Stomach (tissue), 9 donors: ENCODE measurements around the gene HSD17B11. TPM values are rescaled to one million over a fixed set of nuclear protein-coding genes. Genes with fewer than 3 reads are reported as not detected.
"Not testable (repeated sequence)": the region's sequence is repeated elsewhere in the genome, so short reads cannot be mapped to it uniquely, and the experiment has no call there.

ENCODE experiments used
- DNase-seq, 2 donors: peaks; one replicate each; pipeline versions ENCODE4 v3.0.0 to v3.0.0-alpha.2; 2013 to 2019
- H3K27ac ChIP-seq, 5 donors: fragments of 200-600 bp in 4 of 5; sonication (generic) in 4 of 5; one replicate each; pipeline ENCODE4 v1.5.1; 2013 to 2019; ENCODE audit warnings: mild to moderate bottlenecking in 1 of 5, moderate library complexity in 1 of 5
- H3K27me3 ChIP-seq, 3 donors: fragments of 200-600 bp; sonication (generic); one replicate each; pipeline ENCODE4 v1.5.1; 2017 to 2019; ENCODE audit warnings: mixed run types in 1 of 3
- H3K36me3 ChIP-seq, 4 donors: fragments of 200-600 bp; sonication (generic); 1 replicate in 3 of 4; 2 replicates in 1 of 4; pipeline ENCODE4 v1.5.1; 2016 to 2019
- H3K4me1 ChIP-seq, 4 donors: fragments of 200-600 bp; sonication (generic); one replicate each; pipeline ENCODE4 v1.5.1; 2016 to 2019
- H3K4me3 ChIP-seq, 4 donors: fragments of 200-600 bp; sonication (generic) in 3 of 4; one replicate each; pipeline ENCODE4 v1.5.1; 2016 to 2019; ENCODE audit warnings: mild to moderate bottlenecking in 1 of 4
- H3K9me3 ChIP-seq, 4 donors: fragments of 200-600 bp; sonication (generic); one replicate each; pipeline ENCODE4 v1.5.1; 2016 to 2019
- CTCF ChIP-seq, 7 experiments: fragments of 450-650 bp in 4 of 7; fragments of 200-600 bp in 3 of 7; sonication (generic) in 3 of 7; IDR thresholded peaks; one replicate each; pipeline ENCODE4 v1.5.1; 2016 to 2019; ENCODE audit warnings: antibody characterized with exemption in 7 of 7, control low read depth in 2 of 7, mild to moderate bottlenecking in 1 of 7
- EP300 ChIP-seq: sonication (generic); formaldehyde crosslinking; IDR thresholded peaks from one replicate; pipeline ENCODE4 v1.6.1; 2017; ENCODE audit warnings: antibody characterized with exemption
- POLR2A ChIP-seq, 4 donors: fragments of 450-650 bp; IDR thresholded peaks; one replicate each; pipeline ENCODE4 v1.6.1; 2016; ENCODE audit warnings: antibody characterized with exemption in 4 of 4, control low read depth in 2 of 4, mild to moderate bottlenecking in 1 of 4, moderate library complexity in 1 of 4
- POLR2AphosphoS5 ChIP-seq, 3 donors: sonication (generic); formaldehyde crosslinking; IDR thresholded peaks; one replicate each; pipeline ENCODE4 v1.6.1; 2016; ENCODE audit warnings: antibody characterized with exemption in 3 of 3
- whole genome bisulfite sequencing, 5 donors: extraction: QIAGEN DNeasy Blood & Tissue Kit in 3 of 5; methylation state at CpG; one replicate each; pipeline versions ENCODE4 v1.1.5 to v1.1.7; 2013 to 2018; 5-methylcytosine and 5-hydroxymethylcytosine counted together
- intact Hi-C: fragments of 100-400 bp; cut with DNase I; formaldehyde crosslinking; loops from one replicate; pipeline ENCODE4 v1.15.1; 2023; ENCODE audit warnings: low total_unique reads
- polyA plus RNA-seq, 3 donors: library from polyadenylated mRNA; stranded (reverse); fragments of 200-250 nt; gene quantifications; one replicate each; pipeline ENCODE4 v1.2.3, GENCODE V29; 2013
- total RNA-seq, 5 donors: library from RNA; depleted of rRNA; stranded (reverse); fragments of >200 nt; gene quantifications; one replicate each; pipeline versions ENCODE4 v1.1.0 to v1.2.3, GENCODE V29; 2014 to 2016
- donor health status: healthy with polysubstance abuse.
- donor health status: Bipolar disorder and iron deficiency.
- donor health status: healthy.

The HSD17B11 gene
- total and polyA plus RNA-seq, 8 donors = 14.4 to 116 (median 55.8) TPM

- peak in 1 of 2 donors; percentile 24 for DNase-seq
- intact Hi-C loops = no loop called here
- 89 to 93% (median 91%) methylated on average over 3 of the region's 3 CpGs for WGBS, 5 donors
- Histone ChIP-seq H3K9me3 (peaks cover 0 to 20% (median 12%) of the 10 kb centered on the region in 4 donors), H3K4me1 (peaks cover 0 to 6% (median 0%) of the 10 kb centered on the region in 4 donors), H3K27me3 (no peaks in the 10 kb centered on the region), H3K27ac (no peak overlapping the region), H3K36me3 (peaks cover 14 to 71% (median 65%) of the 10 kb centered on the region in 4 donors), H3K4me3 (no peak overlapping the region)
- no peak for TF ChIP-seq POLR2AphosphoS5 (IDR thresholded peaks at IDR 0.05)
- TF ChIP-seq CTCF (IDR thresholded peaks at IDR 0.05) = no peak
- no peak for TF ChIP-seq EP300
- no peak for TF ChIP-seq POLR2A (IDR thresholded peaks at IDR 0.05)
Measured at GRCh38 chr4:87342872-87343271, 48.1 kb downstream of the HSD17B11 start.

- H3K27ac ChIP-seq, DNase-seq, H3K4me1 ChIP-seq, intact Hi-C loops, H3K4me3 ChIP-seq, H3K27me3 ChIP-seq: not testable (repeated sequence)
- H3K36me3 ChIP-seq = peaks cover 15 to 79% (median 71%) of the 10 kb centered on the region in 4 donors
- H3K9me3 ChIP-seq = peaks cover 0 to 20% (median 12%) of the 10 kb centered on the region in 4 donors
- 79 to 91% (median 85%) methylated on average over 8 of the region's 8 CpGs for WGBS, 5 donors
Measured at GRCh38 chr4:87341954-87342635, 48.9 kb downstream of the HSD17B11 start.

GRCh38 chr4:87339440-87339839 is 51.5 kb downstream of the HSD17B11 start:
- Histone ChIP-seq H3K4me1 (peaks cover 0 to 6% (median 0%) of the 10 kb centered on the region in 4 donors), H3K9me3 (peaks cover 0 to 1% (median under 1%) of the 10 kb centered on the region in 4 donors), H3K4me3 (no peak overlapping the region), H3K27me3 (no peaks in the 10 kb centered on the region), H3K27ac (no peak overlapping the region), H3K36me3 (peaks cover 9 to 77% (median 73%) of the 10 kb centered on the region in 4 donors)
- 83 to 94% (median 91%) methylated on average over 2 of the region's 2 CpGs for WGBS, 5 donors
- DNase-seq = no peak
- TF ChIP-seq POLR2AphosphoS5 (IDR thresholded peaks at IDR 0.05) (no peak), EP300 (no peak), CTCF (IDR thresholded peaks at IDR 0.05) (no peak), POLR2A (IDR thresholded peaks at IDR 0.05) (no peak)
- intact Hi-C loops = no loop called here

- Histone ChIP-seq H3K36me3 (peaks cover 9 to 84% (median 81%) of the 10 kb centered on the region in 4 donors), H3K27ac (no peak overlapping the region), H3K9me3 (peaks cover 0 to 20% (median 19%) of the 10 kb centered on the region in 4 donors), H3K4me1 (no peaks in the 10 kb centered on the region), H3K4me3 (no peak overlapping the region), H3K27me3 (no peaks in the 10 kb centered on the region)
- intact Hi-C loops = no loop called here
- 65 to 87% (median 84%) methylated on average over 1 of the region's 1 CpG for WGBS, 5 donors
- TF ChIP-seq POLR2AphosphoS5 (IDR thresholded peaks at IDR 0.05) = no peak
- no peak for TF ChIP-seq POLR2A (IDR thresholded peaks at IDR 0.05)
- TF ChIP-seq EP300 = no peak
- no peak for TF ChIP-seq CTCF (IDR thresholded peaks at IDR 0.05)
- no peak for DNase-seq
Measured at GRCh38 chr4:87337361-87337760, 53.6 kb downstream of the HSD17B11 start.

- Histone ChIP-seq H3K9me3 (peaks cover 0 to 29% (median 19%) of the 10 kb centered on the region in 4 donors), H3K27me3 (no peaks in the 10 kb centered on the region), H3K4me3 (no peak overlapping the region), H3K36me3 (peaks cover 4 to 49% (median 44%) of the 10 kb centered on the region in 4 donors), H3K4me1 (no peaks in the 10 kb centered on the region), H3K27ac (no peak overlapping the region)
- TF ChIP-seq POLR2A (IDR thresholded peaks at IDR 0.05) (no peak), CTCF (IDR thresholded peaks at IDR 0.05) (no peak), POLR2AphosphoS5 (IDR thresholded peaks at IDR 0.05) (no peak), EP300 (no peak)
- intact Hi-C loops = no loop called here
- DNase-seq = no peak
- 86 to 100% (median 96%) methylated on average over 1 of the region's 1 CpG for WGBS, 5 donors
Measured at GRCh38 chr4:87333267-87333666, 57.7 kb downstream of the HSD17B11 start.
